Natural killer cell (primary cell): Measurements from ENCODE around the gene OR8D1. TPM values are rescaled to one million over a fixed set of nuclear protein-coding genes. Genes with fewer than 3 reads are reported as not detected.

Experiments used
- total RNA-seq, 4 donors: library from RNA; stranded (reverse); fragments of 120-200 nt in 1 of 4; gene quantifications; one replicate each; pipeline versions ENCODE4 v1.2.3 to v1.2.4, GENCODE V29; 2013 to 2022

OR8D1 gene
- total RNA-seq, 3 donors from 2014 or later (not counting 1 experiment from before 2014, with no cell fraction given), result not detected

Other genes starting within 250 kb of the OR8D1 start
- 10 to 100 TPM in 2 of 3 donors, 1 to 10 TPM in 1; 9.2 to 12.9 (median 11.8) TPM for gene VWA5A, start 198.5 kb downstream of the OR8D1 start, total RNA-seq
- not detected for gene OR10D3, start 130.6 kb downstream of the OR8D1 start, total RNA-seq
- not detected for gene OR8G1, start 72.9 kb downstream of the OR8D1 start, total RNA-seq
- gene OR8G5, start 57.6 kb downstream of the OR8D1 start, total RNA-seq, result not detected
- gene OR8D2, start 6.2 kb upstream of the OR8D1 start, total RNA-seq, result not detected
- not detected for gene OR8B2, start 70.5 kb upstream of the OR8D1 start, total RNA-seq
- not detected for gene OR8B3, start 85.1 kb upstream of the OR8D1 start, total RNA-seq
- not detected for gene OR8B4, start 110.9 kb upstream of the OR8D1 start, total RNA-seq
- gene OR8B8, start 131.7 kb upstream of the OR8D1 start, total RNA-seq, result not detected
- not detected for gene OR8B12, start 229.7 kb upstream of the OR8D1 start, total RNA-seq